IgD-negative memory B cell (primary cell): Measurements from ENCODE around the gene SHROOM3. TPM values are rescaled to one million over a fixed set of nuclear protein-coding genes. Genes with fewer than 3 reads are reported as not detected.
"Not testable (repeated sequence)": the region's sequence is repeated elsewhere in the genome, so short reads cannot be mapped to it uniquely, and the experiment has no call there.

Source experiments
- H3K27ac Mint-ChIP-seq, 3 donors: one replicate each; pipeline ENCODE4 v1.8.0; 2020 to 2022; ENCODE audit warnings: mild to moderate bottlenecking in 3 of 3, mixed read lengths in 3 of 3, moderate library complexity in 1 of 3
- H3K27me3 Mint-ChIP-seq: one replicate; pipeline ENCODE4 v1.8.0; 2021; ENCODE audit warnings: mixed read lengths
- H3K36me3 Mint-ChIP-seq: one replicate; pipeline ENCODE4 v1.8.0; 2020; ENCODE audit warnings: mild to moderate bottlenecking, mixed read lengths
- H3K4me1 Mint-ChIP-seq, 3 donors: one replicate each; pipeline ENCODE4 v1.8.0; 2020 to 2022; ENCODE audit warnings: mixed read lengths in 3 of 3, mild to moderate bottlenecking in 1 of 3
- H3K4me3 Mint-ChIP-seq, 4 donors: one replicate each; pipeline ENCODE4 v1.8.0; 2020 to 2022; ENCODE audit warnings: mild to moderate bottlenecking in 4 of 4, mixed read lengths in 4 of 4, moderate library complexity in 3 of 4
- H3K9me3 Mint-ChIP-seq, 3 donors: one replicate each; pipeline ENCODE4 v1.8.0; 2020 to 2021; ENCODE audit warnings: mixed read lengths in 3 of 3, mild to moderate bottlenecking in 1 of 3
- polyA plus RNA-seq: library from polyadenylated mRNA; unstranded; fragments of 300-500 nt; fragmentation: Illumina TruSeq; gene quantifications from one replicate; pipeline ENCODE4 v1.2.3, GENCODE V29; 2021

SHROOM3 gene
- polyA plus RNA-seq, 1 donor from 2014 or later: not detected

DNA sequence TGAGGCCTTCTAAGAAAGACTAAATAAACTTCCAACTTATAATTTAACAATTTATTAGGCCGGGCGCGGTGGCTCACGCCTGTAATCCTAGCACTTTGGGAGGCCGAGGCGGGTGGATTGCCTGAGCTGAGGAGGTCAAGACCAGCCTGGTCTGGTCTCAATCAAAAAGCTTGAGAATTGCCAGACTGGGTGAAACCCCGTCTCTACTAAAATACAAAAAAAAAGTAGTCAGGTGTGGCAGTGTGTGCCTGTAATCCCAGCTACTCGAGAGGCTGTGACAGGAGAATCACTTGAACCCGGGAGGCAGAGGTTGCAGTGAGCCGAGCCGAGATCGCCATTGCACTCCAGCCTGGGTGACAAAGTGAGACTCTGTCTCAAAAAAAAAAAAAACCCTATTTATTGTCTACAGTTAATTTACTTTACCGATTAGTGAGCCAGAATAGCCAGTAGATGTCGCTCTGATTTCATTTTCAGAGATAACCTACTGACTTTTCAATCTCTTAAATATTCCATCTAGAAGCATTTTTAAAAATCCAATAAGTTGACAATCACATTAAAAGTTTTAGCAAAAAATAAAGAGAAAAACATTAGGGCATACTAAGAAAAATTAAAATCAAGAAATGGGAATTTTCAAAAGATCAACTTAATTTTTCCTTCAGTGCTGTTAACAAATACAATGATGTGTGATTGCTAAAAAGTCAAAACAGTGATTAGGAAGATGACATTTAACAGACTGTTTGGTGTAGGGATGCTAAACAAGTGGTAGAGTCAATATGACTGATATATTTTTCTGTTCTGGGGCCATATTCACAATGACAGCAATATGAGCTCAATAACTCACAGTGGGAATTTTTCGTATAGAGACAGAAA, 4.3 kb upstream of the SHROOM3 start:
- H3K27me3 Mint-ChIP-seq: peaks cover 3% of the 10 kb centered on the region
- H3K27ac Mint-ChIP-seq: peak overlapping the region in 1 of 3 donors; percentile 4
- H3K4me3 Mint-ChIP-seq: no peak overlapping the region
- H3K4me1 Mint-ChIP-seq: peaks cover 0 to 6% (median 2%) of the 10 kb centered on the region in 3 donors
- H3K36me3 Mint-ChIP-seq: no peaks in the 10 kb centered on the region
- H3K9me3 Mint-ChIP-seq: no peaks in the 10 kb centered on the region

DNA sequence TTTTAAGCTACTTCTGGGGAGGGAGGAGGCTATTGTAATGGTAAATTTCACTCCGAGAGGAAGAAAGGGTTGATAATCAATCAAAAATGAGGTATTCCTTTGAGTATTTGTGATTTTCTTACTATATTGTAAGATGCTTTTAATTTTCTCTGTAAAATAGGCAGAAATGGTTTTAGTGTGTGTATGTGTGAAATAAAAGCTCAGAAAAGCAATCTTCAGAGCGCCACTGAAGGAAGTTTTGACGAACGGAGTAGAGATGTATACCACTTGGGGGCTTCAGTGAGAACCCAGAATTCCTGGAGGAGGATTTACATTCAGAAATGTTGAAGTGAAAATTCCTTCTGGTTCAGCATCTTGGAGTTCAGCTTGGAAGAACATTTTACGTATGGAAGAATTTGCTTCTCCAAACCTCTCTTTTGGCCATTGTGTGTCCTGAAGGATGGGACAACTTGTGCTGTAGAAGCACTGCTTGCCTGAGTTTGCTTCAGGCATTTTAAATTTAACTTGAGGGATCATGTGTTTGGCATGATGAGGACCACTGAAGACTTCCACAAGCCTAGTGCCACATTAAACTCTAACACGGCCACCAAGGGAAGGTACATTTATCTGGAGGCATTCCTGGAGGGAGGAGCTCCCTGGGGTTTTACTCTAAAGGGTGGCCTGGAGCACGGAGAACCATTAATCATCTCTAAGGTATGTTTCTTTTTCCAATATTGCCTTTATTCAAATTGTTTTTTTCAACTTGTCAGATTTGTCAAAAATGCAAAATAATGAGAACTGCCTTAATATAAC, 695 bp downstream of the SHROOM3 start:
- Mint-ChIP-seq H3K27me3 (peaks cover 8% of the 10 kb centered on the region), H3K4me1 (peaks cover 0 to 6% (median 2%) of the 10 kb centered on the region in 3 donors), H3K9me3 (peaks cover 0 to 1% (median 0%) of the 10 kb centered on the region in 3 donors), H3K27ac (no peak overlapping the region), H3K4me3 (no peak overlapping the region), H3K36me3 (no peaks in the 10 kb centered on the region)

DNA sequence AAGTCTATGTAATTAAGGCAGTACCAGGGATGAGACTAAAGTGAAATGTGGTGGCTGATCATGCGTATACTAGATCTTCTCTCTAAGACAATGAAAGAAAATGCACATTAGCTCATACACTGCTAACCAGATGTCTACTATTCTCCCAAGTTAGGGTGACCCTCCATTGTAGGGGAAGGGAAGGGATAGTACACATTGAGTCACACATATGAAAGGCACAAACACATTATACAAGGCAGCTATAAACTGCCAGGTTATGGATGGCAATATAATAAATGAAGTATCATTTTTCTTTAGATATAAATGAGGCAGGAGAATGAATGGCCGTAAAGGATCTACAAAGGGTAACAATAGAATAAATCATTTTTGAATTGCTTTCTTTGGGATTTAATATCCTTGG, 4.5 kb downstream of the SHROOM3 start:
- Mint-ChIP-seq H3K27me3 (peaks cover 8% of the 10 kb centered on the region), H3K4me3 (no peak overlapping the region)

DNA sequence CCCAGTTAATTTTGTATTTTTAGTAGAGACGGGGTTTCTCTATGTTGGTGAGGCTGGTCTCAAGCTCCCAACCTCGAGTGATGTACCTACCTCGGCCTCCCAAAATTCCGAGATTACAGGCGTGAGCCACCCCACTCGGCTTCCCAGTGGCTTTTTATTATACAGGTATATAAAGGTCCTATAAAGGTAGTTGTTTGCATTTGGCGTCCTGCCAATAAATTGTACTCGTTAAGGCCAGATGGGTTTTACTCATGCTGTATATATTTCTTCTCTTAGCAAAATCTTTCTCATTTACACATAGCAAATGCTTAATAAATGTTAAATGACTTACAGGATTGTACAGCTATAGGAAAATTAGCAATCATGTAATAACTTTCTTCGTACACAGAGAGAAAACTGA, 6.9 kb downstream of the SHROOM3 start:
- H3K9me3 Mint-ChIP-seq: peaks cover 0 to 3% (median 0%) of the 10 kb centered on the region in 3 donors
- H3K36me3 Mint-ChIP-seq: no peaks in the 10 kb centered on the region
- peaks cover 6% of the 10 kb centered on the region for H3K27me3 Mint-ChIP-seq
- no peak overlapping the region for H3K27ac Mint-ChIP-seq
- H3K4me1 Mint-ChIP-seq: no peaks in the 10 kb centered on the region
- H3K4me3 Mint-ChIP-seq: no peak overlapping the region

More for the DNA sequence above, 4.5 kb downstream of the SHROOM3 start:
- Mint-ChIP-seq H3K27ac (no peak overlapping the region), H3K9me3 (peaks cover 0 to 3% (median 0%) of the 10 kb centered on the region in 3 donors), H3K36me3 (no peaks in the 10 kb centered on the region), H3K4me1 (peaks cover 0 to 6% (median 2%) of the 10 kb centered on the region in 3 donors)

DNA sequence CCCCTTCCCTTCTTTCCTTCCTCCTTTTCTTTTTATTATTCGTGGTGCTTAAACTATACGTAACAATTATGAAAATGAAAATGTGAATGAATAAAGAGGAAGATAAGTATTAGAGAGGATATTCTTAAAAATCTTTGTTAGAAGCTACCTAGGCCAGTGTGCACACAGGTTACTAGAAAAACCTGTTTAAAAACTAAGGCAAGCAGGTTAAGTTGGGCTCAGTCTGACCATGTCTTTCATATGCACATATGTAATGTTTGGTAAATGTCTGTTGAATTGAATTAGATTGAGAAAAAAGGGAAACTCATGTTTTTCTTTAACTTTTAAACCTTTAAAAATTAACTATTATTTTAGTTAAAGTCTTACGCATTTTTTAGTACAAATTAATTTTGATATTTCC, 7.8 kb downstream of the SHROOM3 start:
- Mint-ChIP-seq H3K36me3 (no peaks in the 10 kb centered on the region), H3K4me3 (no peak overlapping the region), H3K27ac (no peak overlapping the region), H3K27me3 (peaks cover 6% of the 10 kb centered on the region), H3K9me3 (peaks cover 0 to 3% (median 0%) of the 10 kb centered on the region in 3 donors), H3K4me1 (no peaks in the 10 kb centered on the region)

DNA sequence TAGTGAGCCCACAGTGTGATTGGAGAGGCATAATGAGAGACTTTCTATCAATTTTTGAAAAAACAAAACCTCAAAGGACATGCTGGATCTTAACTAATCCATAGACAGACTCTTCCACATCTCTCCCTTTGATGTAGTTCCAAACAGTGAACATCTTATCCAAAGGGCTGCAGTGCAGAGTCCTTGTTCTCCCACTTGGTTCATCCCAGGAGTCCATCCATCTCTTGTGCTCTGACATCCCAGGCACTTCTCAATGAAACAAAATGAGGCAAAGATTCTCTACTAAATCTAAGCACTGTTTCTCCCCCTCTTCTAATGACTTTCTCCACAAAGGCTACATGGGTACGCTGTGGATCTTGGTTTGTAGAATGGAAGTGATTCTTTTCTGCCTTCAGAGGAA, 8.3 kb downstream of the SHROOM3 start:
- no peaks in the 10 kb centered on the region for H3K36me3 Mint-ChIP-seq
- no peaks in the 10 kb centered on the region for H3K4me1 Mint-ChIP-seq
- H3K4me3 Mint-ChIP-seq: no peak overlapping the region
- no peak overlapping the region for H3K27ac Mint-ChIP-seq
- H3K9me3 Mint-ChIP-seq: peaks cover 0 to 3% (median 0%) of the 10 kb centered on the region in 3 donors
- H3K27me3 Mint-ChIP-seq: peaks cover 6% of the 10 kb centered on the region

DNA sequence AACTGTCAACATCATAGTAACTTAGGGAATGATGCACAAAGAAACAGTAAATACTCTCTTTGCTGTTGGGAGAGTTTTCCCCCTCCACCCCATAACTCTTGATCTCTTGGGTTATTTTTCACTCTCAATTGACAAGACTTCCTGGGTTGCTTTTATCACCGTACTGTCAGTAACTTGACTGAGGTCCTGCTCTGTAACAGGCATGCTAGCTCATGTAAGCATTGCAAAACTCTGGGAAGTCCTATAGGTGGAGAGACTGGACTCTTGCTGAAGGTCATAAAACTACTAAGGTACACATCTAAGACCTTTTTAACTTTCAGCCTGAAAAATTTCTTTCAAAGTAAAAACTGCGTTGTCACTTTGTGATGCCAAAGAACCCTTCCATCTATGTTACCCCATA, 10.9 kb downstream of the SHROOM3 start:
- H3K4me1 Mint-ChIP-seq: no peaks in the 10 kb centered on the region
- H3K27me3 Mint-ChIP-seq: peaks cover 1% of the 10 kb centered on the region
- H3K27ac Mint-ChIP-seq: no peak overlapping the region
- H3K36me3 Mint-ChIP-seq: no peaks in the 10 kb centered on the region
- H3K4me3 Mint-ChIP-seq: no peak overlapping the region
- H3K9me3 Mint-ChIP-seq: peaks cover 0 to 2% (median 0%) of the 10 kb centered on the region in 3 donors

DNA sequence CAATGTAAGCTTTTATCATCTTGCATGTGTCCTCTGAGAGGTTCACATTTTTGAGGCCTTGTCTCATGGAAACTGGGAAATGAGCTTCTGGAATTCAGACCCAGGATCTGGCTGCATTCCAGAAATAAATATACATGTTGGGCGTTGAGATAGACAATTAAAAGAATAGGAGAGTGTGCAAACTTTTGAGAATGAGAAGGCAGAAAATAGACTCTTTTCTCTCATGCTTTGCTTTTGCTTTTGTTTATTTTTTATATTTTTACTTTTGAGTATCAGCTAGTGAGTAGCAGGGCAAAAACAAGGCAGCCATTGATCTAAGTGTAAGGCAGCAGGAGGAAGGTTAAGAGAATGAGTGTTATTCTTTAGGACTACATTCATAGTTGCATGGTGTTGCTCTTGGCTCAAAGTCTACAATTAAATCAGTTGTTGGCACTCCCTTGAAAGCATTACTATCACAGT, 12.4 kb downstream of the SHROOM3 start:
- Mint-ChIP-seq H3K9me3 (no peaks in the 10 kb centered on the region), H3K36me3 (no peaks in the 10 kb centered on the region), H3K4me1 (no peaks in the 10 kb centered on the region), H3K27ac (no peak overlapping the region), H3K27me3 (peaks cover 4% of the 10 kb centered on the region), H3K4me3 (no peak overlapping the region)

DNA sequence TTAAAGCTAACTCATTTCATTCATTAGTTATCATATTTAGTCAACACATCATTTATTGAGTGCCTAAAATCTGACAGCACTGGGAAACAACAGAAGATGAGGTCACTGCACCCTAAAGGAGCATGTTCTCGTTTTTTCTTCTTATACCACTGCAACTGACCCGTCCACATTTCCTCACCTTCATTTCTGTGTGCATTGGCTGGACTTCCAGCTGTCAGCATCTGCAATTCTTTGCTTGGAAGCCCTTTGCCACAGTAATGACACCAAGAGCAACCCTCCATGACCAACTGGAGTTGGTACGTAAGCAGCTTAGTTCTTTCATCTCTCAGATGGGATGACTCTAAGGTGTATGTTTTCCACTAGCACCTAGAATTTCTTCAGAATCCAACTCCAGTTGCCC, 13.2 kb downstream of the SHROOM3 start:
- Mint-ChIP-seq H3K4me1 (no peaks in the 10 kb centered on the region), H3K4me3 (no peak overlapping the region), H3K36me3 (no peaks in the 10 kb centered on the region), H3K27me3 (peaks cover 4% of the 10 kb centered on the region), H3K9me3 (no peaks in the 10 kb centered on the region), H3K27ac (no peak overlapping the region)

DNA sequence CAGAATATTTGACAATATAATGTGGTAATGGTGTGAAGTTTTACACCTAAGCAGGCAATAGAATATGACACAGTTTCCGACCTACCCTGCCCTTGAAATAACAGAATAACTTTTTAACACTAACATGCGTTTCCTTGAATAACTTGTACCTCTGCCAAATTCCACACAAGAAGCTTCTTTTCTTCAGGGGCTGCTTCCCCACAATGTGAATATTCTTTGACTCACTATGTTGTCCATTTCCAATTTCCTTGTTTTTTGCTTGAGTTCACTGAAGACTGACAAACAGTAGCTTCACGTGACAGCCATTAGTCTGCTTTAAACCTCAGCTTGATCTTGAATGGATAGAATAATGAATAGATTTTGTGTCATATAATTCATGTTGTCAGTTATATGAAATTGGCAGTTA, 14.3 kb downstream of the SHROOM3 start:
- Mint-ChIP-seq H3K36me3 (no peaks in the 10 kb centered on the region), H3K27me3 (peaks cover 4% of the 10 kb centered on the region), H3K9me3 (no peaks in the 10 kb centered on the region), H3K4me3 (no peak overlapping the region), H3K4me1 (no peaks in the 10 kb centered on the region), H3K27ac (no peak overlapping the region)

DNA sequence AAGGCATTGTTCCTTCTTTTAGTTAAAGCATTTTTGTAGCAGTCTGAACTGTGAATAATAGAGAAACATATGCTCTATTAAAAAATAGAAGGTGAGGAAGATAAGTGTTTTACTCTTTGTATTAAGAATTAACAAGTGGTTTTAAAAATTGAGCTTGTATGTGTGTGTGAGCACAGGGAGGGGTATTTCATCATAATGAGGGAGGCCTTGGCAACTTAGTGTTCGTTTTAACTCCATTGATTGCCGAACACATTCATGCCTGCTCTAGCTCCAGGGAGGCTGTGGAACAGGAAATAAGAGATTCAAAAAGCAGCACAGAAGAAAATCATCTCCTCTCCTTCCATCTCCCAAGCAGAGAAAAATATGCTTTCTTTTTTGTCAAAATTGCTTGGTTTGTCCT, 14.8 kb downstream of the SHROOM3 start:
- H3K27ac Mint-ChIP-seq: no peak overlapping the region
- no peaks in the 10 kb centered on the region for H3K4me1 Mint-ChIP-seq
- no peaks in the 10 kb centered on the region for H3K36me3 Mint-ChIP-seq
- H3K4me3 Mint-ChIP-seq: no peak overlapping the region
- peaks cover 4% of the 10 kb centered on the region for H3K27me3 Mint-ChIP-seq
- H3K9me3 Mint-ChIP-seq: no peaks in the 10 kb centered on the region

DNA sequence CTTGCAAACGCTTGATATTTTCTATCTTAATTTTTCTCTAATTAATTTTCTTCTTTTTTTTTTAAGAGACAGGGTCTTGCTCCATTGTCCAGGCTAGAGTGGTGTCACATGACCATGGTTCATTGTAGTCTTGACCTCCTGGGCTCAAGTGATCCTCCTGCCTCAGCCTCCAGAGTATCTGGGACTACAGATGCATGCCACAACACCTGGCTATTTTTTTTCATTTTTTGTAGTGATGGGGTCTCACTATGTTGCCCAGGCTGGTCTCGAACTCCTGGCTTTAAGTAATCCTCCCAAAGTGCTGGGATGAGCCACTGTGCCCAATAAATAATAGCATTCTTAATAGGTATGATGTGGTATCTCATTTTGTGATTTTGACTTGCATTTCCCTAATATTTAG, 18.2 kb downstream of the SHROOM3 start:
- Mint-ChIP-seq H3K27me3 (peaks cover 8% of the 10 kb centered on the region), H3K36me3 (no peaks in the 10 kb centered on the region), H3K4me3 (no peak overlapping the region), H3K4me1 (no peaks in the 10 kb centered on the region), H3K27ac (no peak overlapping the region), H3K9me3 (no peaks in the 10 kb centered on the region)

DNA sequence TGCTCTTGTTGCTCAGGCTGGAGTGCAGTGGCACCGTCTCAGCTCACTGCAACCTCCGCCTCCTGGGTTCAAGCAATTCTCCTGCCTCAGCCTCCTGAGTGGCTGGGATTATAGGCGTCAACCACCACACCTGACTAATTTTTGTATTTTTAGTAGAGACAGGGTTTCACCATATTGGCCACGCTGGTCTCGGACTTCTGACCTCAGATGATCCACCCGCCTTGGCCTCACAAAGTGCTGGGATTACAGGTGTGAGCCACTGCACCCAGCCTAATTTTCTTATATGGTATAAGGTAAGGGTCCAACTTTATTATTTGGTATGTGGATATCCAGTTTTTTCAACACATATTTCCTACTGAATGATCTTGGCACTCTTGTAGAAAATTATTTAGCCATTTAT, 19.0 kb downstream of the SHROOM3 start:
- not testable (repeated sequence) for H3K27me3 Mint-ChIP-seq, H3K9me3 Mint-ChIP-seq, H3K27ac Mint-ChIP-seq, H3K4me3 Mint-ChIP-seq, H3K36me3 Mint-ChIP-seq, H3K4me1 Mint-ChIP-seq

DNA sequence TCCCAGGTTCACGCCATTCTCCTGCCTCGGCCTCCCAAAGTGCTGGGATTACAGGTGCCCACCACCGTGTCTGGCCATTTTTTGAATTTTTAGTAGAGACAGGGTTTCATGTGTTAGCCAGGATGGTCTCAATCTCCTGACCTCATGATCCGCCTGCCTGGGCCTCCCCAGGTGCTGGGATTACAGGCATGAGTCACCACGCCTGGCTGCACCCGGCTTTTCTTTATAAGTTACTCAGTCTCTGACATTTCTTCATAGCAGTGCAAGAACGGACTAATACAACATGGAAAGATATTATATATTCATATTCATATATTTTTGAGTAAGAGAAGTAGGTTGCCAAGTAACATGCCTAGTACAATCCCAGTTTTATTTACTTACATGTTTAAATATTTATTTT, 22.9 kb downstream of the SHROOM3 start:
- no peak overlapping the region for H3K4me3 Mint-ChIP-seq
- H3K27me3 Mint-ChIP-seq: peaks cover 5% of the 10 kb centered on the region
- no peaks in the 10 kb centered on the region for H3K36me3 Mint-ChIP-seq
- no peaks in the 10 kb centered on the region for H3K4me1 Mint-ChIP-seq
- H3K27ac Mint-ChIP-seq: peak overlapping the region in 1 of 3 donors; percentile 35
- peaks cover 0 to 3% (median 2%) of the 10 kb centered on the region in 3 donors for H3K9me3 Mint-ChIP-seq

DNA sequence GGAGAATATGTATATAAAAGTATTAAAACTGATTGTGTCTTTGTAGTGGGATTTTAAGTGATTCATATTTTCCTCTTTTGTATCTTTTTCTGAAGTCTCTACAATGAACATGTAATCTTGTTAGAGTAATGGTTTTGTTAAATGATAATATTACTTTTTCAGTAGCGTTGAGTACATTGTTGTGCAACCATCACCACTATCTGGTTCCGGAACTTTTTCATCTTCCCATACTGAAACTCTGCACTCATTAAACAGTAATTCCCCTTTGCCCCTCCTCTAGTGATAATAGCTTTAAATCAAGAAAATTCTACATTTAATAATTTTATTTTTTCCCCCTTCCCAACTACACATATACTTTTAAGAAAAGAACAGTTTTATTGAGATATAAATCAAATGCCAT, 23.3 kb downstream of the SHROOM3 start:
- Mint-ChIP-seq H3K27me3 (peaks cover 5% of the 10 kb centered on the region), H3K36me3 (no peaks in the 10 kb centered on the region), H3K4me1 (no peaks in the 10 kb centered on the region), H3K9me3 (peaks cover 0 to 7% (median 4%) of the 10 kb centered on the region in 3 donors), H3K4me3 (no peak overlapping the region), H3K27ac (no peak overlapping the region)
